Measurements from ENCODE around the gene SLC38A10.
A peak's percentile ranks its signal among the peaks of the same experiment; 100 is the strongest.

SLC38A10 gene

DNA sequence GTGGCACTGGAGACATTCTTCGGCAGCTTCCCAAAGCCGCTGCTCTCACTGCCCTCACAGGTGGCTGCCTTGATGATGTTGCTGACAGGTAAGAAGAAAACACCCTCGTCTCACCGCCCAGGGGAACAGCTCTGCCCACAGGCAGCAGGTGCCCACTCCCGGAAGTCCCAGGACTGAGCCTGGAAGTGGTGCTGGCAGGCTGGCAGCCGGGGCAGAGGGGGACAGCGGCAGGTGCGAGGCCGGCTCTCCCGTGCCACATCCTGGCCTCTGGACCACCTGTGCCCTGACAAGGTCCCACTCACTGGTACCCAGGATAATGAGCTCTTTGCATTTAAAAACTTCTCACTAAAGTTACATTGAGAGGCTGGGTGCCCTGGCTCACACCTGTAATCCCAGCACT, 92.8 kb downstream of the SLC38A10 start:
- Histone ChIP-seq H2AK5ac (ENCODE audit: low read length) (no peak overlapping the region), H2BK5ac (ENCODE audit: low read depth, low read length, poor library complexity) (no peak overlapping the region), H4K91ac (ENCODE audit: low read depth, low read length) (no peak overlapping the region), H3K9me3 (ENCODE audit: insufficient read depth, low read depth, low read length) (peaks cover 4% of the 10 kb centered on the region), H4K8ac (ENCODE audit: low read depth, low read length) (no peak overlapping the region), H4K12ac (ENCODE audit: low read depth, low read length) (no peak overlapping the region), H3K4me3 (ENCODE audit: low read depth, low read length) (no peak overlapping the region), H3K4me1 (ENCODE audit: control insufficient read depth in 1 of 2, insufficient read depth in 2 of 2, low read length in 2 of 2) (no peaks in the 10 kb centered on the region), H3K4me2 (ENCODE audit: low read length) (no peak overlapping the region), H2BK12ac (ENCODE audit: low read length) (no peak overlapping the region), H3K4ac (ENCODE audit: low read depth, low read length) (no peak overlapping the region), H3K14ac (ENCODE audit: low read length) (no peak overlapping the region), H3K27ac (ENCODE audit: low read depth, low read length) (no peak overlapping the region), H3K79me2 (ENCODE audit: control insufficient read depth, insufficient read depth, low read length, poor library complexity) (no peaks in the 10 kb centered on the region), H3K23ac (ENCODE audit: low read length) (no peak overlapping the region), H3K36me3 (ENCODE audit: control insufficient read depth in 1 of 2, insufficient read depth in 2 of 2, low read length in 2 of 2) (peaks cover 21 to 26% of the 10 kb centered on the region in 2 experiments), H2AFZ (ENCODE audit: insufficient read depth, low read length, poor library complexity) (no peak overlapping the region), H3K27me3 (ENCODE audit: insufficient read depth, low read length) (no peaks in the 10 kb centered on the region), H3K18ac (ENCODE audit: low read length) (no peak overlapping the region), H3K79me1 (ENCODE audit: low read length) (no peaks in the 10 kb centered on the region), H3K9ac (ENCODE audit: low read length) (no peak overlapping the region), H2BK120ac (ENCODE audit: insufficient read depth, low read length, poor library complexity) (no peak overlapping the region)
- WGBS (ENCODE audit: extremely low coverage, insufficient coverage, insufficient read length), result no CpG with 5 or more reads among the region's 10 CpGs
- DNase-seq, result no peak

DNA sequence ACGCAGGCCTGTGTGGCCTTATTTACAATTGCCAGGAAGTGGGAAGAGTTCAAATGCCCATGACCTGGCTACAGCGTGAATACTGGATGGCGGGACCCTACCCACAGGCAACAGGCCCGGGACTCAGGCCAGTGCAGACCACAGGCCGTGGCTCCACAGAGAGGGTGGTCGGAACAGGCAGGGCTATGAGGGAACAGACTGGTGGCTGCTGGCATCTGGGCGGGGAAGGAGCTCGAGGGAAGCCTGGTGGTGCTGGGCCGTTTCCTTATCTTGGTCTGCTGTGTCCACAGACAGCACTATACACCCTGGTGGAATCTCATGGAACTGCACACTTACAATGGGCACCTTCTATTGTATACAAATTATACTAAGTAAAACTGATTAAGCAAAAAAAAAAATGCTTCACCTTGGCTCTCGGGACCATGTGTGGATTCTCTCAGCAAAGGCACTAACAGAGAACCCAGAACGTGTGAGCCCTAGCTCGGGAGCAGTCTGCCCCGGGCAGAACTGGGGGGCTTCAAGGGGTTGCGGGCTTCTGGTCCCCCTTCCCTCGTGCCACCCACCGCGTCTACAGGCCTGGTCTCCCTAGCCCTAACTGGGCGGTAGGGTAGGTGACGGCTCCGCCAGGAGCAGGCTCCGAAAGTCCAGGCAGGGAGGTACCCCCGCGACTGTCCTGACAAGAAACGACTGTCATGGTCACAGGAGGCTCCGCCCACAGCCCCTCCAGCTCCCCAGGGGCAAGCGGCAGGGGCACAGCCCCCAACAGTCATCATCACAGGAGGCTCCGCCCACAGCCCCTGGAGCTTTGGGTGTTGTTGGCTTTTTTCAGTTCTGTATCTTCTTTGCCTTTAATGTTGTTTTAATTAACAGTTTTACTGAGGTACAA, 94.2 kb downstream of the SLC38A10 start:
- no peak overlapping the region for H3K18ac ChIP-seq (ENCODE audit: low read length)
- H3K14ac ChIP-seq (ENCODE audit: low read length), result no peak overlapping the region
- H2BK120ac ChIP-seq (ENCODE audit: insufficient read depth, low read length, poor library complexity), result no peak overlapping the region
- peaks cover 27 to 28% of the 10 kb centered on the region in 2 experiments for H3K36me3 ChIP-seq (ENCODE audit: control insufficient read depth in 1 of 2, insufficient read depth in 2 of 2, low read length in 2 of 2)
- no peak overlapping the region for H4K91ac ChIP-seq (ENCODE audit: low read depth, low read length)
- H3K79me2 ChIP-seq (ENCODE audit: control insufficient read depth, insufficient read depth, low read length, poor library complexity), result no peaks in the 10 kb centered on the region
- H3K4me1 ChIP-seq (ENCODE audit: control insufficient read depth in 1 of 2, insufficient read depth in 2 of 2, low read length in 2 of 2), result no peaks in the 10 kb centered on the region
- H3K4ac ChIP-seq (ENCODE audit: low read depth, low read length), result no peak overlapping the region
- no peaks in the 10 kb centered on the region for H3K79me1 ChIP-seq (ENCODE audit: low read length)
- H2BK12ac ChIP-seq (ENCODE audit: low read length), result no peak overlapping the region
- no peaks in the 10 kb centered on the region for H3K27me3 ChIP-seq (ENCODE audit: insufficient read depth, low read length)
- no peak overlapping the region for H3K27ac ChIP-seq (ENCODE audit: low read depth, low read length)
- H2AK5ac ChIP-seq (ENCODE audit: low read length), result no peak overlapping the region
- H3K9me3 ChIP-seq (ENCODE audit: insufficient read depth, low read depth, low read length), result peaks cover 4% of the 10 kb centered on the region
- no peak overlapping the region for H2BK5ac ChIP-seq (ENCODE audit: low read depth, low read length, poor library complexity)
- H3K23ac ChIP-seq (ENCODE audit: low read length), result no peak overlapping the region
- no CpG with 5 or more reads among the region's 27 CpGs for WGBS (ENCODE audit: extremely low coverage, insufficient coverage, insufficient read length)
- no peak overlapping the region for H4K8ac ChIP-seq (ENCODE audit: low read depth, low read length)
- DNase-seq, result peak; percentile 55 to 86
- H3K9ac ChIP-seq (ENCODE audit: low read length), result no peak overlapping the region
- H2AFZ ChIP-seq (ENCODE audit: insufficient read depth, low read length, poor library complexity), result no peak overlapping the region
- H4K12ac ChIP-seq (ENCODE audit: low read depth, low read length), result no peak overlapping the region
- no peak overlapping the region for H3K4me2 ChIP-seq (ENCODE audit: low read length)
- no peak overlapping the region for H3K4me3 ChIP-seq (ENCODE audit: low read depth, low read length)

DNA sequence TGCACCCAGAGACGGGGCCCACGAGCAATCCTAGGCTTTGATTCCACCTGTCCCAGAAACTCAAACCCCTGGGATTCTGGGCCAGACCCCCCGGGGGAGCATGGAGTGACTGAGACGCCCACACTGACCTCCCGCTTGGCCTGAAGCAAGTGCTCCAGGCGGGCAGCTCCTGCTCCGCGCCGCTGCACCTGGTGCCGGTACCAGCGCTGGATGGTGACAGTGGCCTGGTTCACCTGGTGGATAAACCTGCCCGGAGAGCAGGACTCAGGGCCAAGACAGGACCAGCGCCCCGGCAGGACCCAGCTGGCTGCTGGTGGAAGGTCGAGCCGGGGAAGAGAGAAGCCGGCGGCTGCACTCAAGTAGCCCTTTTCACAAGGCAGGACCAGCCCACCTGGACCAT, 94.9 kb downstream of the SLC38A10 start:
- Histone ChIP-seq H3K14ac (ENCODE audit: low read length) (no peak overlapping the region), H2BK5ac (ENCODE audit: low read depth, low read length, poor library complexity) (no peak overlapping the region), H3K4me2 (ENCODE audit: low read length) (no peak overlapping the region), H3K27ac (ENCODE audit: low read depth, low read length) (no peak overlapping the region), H4K8ac (ENCODE audit: low read depth, low read length) (no peak overlapping the region), H3K4me1 (ENCODE audit: control insufficient read depth in 1 of 2, insufficient read depth in 2 of 2, low read length in 2 of 2) (no peaks in the 10 kb centered on the region), H2AFZ (ENCODE audit: insufficient read depth, low read length, poor library complexity) (no peak overlapping the region), H2AK5ac (ENCODE audit: low read length) (no peak overlapping the region), H2BK120ac (ENCODE audit: insufficient read depth, low read length, poor library complexity) (no peak overlapping the region), H3K23ac (ENCODE audit: low read length) (no peak overlapping the region), H3K9me3 (ENCODE audit: insufficient read depth, low read depth, low read length) (peaks cover 4% of the 10 kb centered on the region), H3K18ac (ENCODE audit: low read length) (no peak overlapping the region), H3K9ac (ENCODE audit: low read length) (no peak overlapping the region), H3K79me1 (ENCODE audit: low read length) (no peaks in the 10 kb centered on the region), H3K4ac (ENCODE audit: low read depth, low read length) (no peak overlapping the region), H3K27me3 (ENCODE audit: insufficient read depth, low read length) (no peaks in the 10 kb centered on the region), H3K79me2 (ENCODE audit: control insufficient read depth, insufficient read depth, low read length, poor library complexity) (no peaks in the 10 kb centered on the region), H3K4me3 (ENCODE audit: low read depth, low read length) (no peak overlapping the region), H3K36me3 (ENCODE audit: control insufficient read depth in 1 of 2, insufficient read depth in 2 of 2, low read length in 2 of 2) (peaks cover 34% of the 10 kb centered on the region in 2 experiments), H4K12ac (ENCODE audit: low read depth, low read length) (no peak overlapping the region), H2BK12ac (ENCODE audit: low read length) (no peak overlapping the region), H4K91ac (ENCODE audit: low read depth, low read length) (no peak overlapping the region)
- no CpG with 5 or more reads among the region's 18 CpGs for WGBS (ENCODE audit: extremely low coverage, insufficient coverage, insufficient read length)
- DNase-seq, result no peak

DNA sequence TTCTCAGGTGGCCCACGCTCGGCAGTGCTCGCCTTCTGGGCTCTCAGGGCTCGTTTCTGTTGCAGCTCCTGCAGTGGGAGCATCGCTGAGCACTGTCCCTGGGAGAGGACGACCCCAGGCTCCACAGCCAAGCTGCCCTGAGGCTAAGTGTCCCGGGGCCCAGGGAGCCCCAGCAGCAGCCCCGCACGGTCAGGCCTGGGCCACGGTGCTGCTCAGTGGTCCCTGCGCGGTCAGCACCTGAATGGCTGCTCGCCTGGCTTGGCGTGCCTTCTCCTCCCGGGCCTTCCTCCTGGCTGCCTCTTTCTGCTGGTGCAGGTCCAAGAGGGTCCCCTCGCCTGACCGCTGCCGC, 95.7 kb downstream of the SLC38A10 start:
- no peak overlapping the region for H3K14ac ChIP-seq (ENCODE audit: low read length)
- H3K27me3 ChIP-seq (ENCODE audit: insufficient read depth, low read length), result no peaks in the 10 kb centered on the region
- no CpG with 5 or more reads among the region's 18 CpGs for WGBS (ENCODE audit: extremely low coverage, insufficient coverage, insufficient read length)

More for the DNA sequence above, 95.7 kb downstream of the SLC38A10 start:
- no peak overlapping the region for H2BK5ac ChIP-seq (ENCODE audit: low read depth, low read length, poor library complexity)
- H4K91ac ChIP-seq (ENCODE audit: low read depth, low read length), result no peak overlapping the region
- H2AFZ ChIP-seq (ENCODE audit: insufficient read depth, low read length, poor library complexity), result no peak overlapping the region
- no peaks in the 10 kb centered on the region for H3K79me2 ChIP-seq (ENCODE audit: control insufficient read depth, insufficient read depth, low read length, poor library complexity)
- H3K36me3 ChIP-seq (ENCODE audit: control insufficient read depth in 1 of 2, insufficient read depth in 2 of 2, low read length in 2 of 2), result peaks cover 34 to 35% of the 10 kb centered on the region in 2 experiments
- H2BK120ac ChIP-seq (ENCODE audit: insufficient read depth, low read length, poor library complexity), result no peak overlapping the region
- no peak overlapping the region for H3K4me2 ChIP-seq (ENCODE audit: low read length)
- H3K27ac ChIP-seq (ENCODE audit: low read depth, low read length), result no peak overlapping the region
- no peaks in the 10 kb centered on the region for H3K4me1 ChIP-seq (ENCODE audit: control insufficient read depth in 1 of 2, insufficient read depth in 2 of 2, low read length in 2 of 2)
- no peak overlapping the region for H4K8ac ChIP-seq (ENCODE audit: low read depth, low read length)
- no peak overlapping the region for H3K4ac ChIP-seq (ENCODE audit: low read depth, low read length)
- H3K9me3 ChIP-seq (ENCODE audit: insufficient read depth, low read depth, low read length), result peaks cover 4% of the 10 kb centered on the region
- no peak overlapping the region for H2BK12ac ChIP-seq (ENCODE audit: low read length)
- H4K12ac ChIP-seq (ENCODE audit: low read depth, low read length), result no peak overlapping the region
- no peaks in the 10 kb centered on the region for H3K79me1 ChIP-seq (ENCODE audit: low read length)
- H3K9ac ChIP-seq (ENCODE audit: low read length), result no peak overlapping the region
- H3K4me3 ChIP-seq (ENCODE audit: low read depth, low read length), result no peak overlapping the region
- H3K18ac ChIP-seq (ENCODE audit: low read length), result no peak overlapping the region
- no peak for DNase-seq
- H2AK5ac ChIP-seq (ENCODE audit: low read length), result no peak overlapping the region
- H3K23ac ChIP-seq (ENCODE audit: low read length), result no peak overlapping the region
